Adrenal gland (tissue), 12 donors: Measurements from ENCODE around the gene TMEM121B. TPM values are rescaled to one million over a fixed set of nuclear protein-coding genes. Genes with fewer than 3 reads are reported as not detected.

Source experiments
- DNase-seq, 7 donors: peaks; one replicate each; pipeline ENCODE4 v3.0.0-alpha.2; 2019 to 2020
- H3K27ac ChIP-seq, 5 donors: fragments of 200-600 bp; sonication (generic) in 4 of 5; 1 replicate in 3 of 5; 2 replicates in 2 of 5; pipeline versions ENCODE4 v1.5.1 to v1.8.0; 2016 to 2020; ENCODE audit warnings: mild to moderate bottlenecking in 1 of 5
- H3K27me3 ChIP-seq: fragments of 200-600 bp; 2 replicates; pipeline ENCODE4 v1.8.0; 2021
- H3K36me3 ChIP-seq, 2 donors: fragments of 200-600 bp; replicated peaks in 1 of 2; 1 replicate in 1 of 2; 2 replicates in 1 of 2; pipeline versions ENCODE4 v1.5.1 to v1.8.0; 2018 to 2022
- H3K4me1 ChIP-seq, 2 donors: fragments of 200-600 bp; replicated peaks in 1 of 2; 1 replicate in 1 of 2; 2 replicates in 1 of 2; pipeline versions ENCODE4 v1.5.1 to v1.8.0; 2018 to 2021
- H3K4me3 ChIP-seq, 4 donors: fragments of 200-600 bp; sonication (generic) in 3 of 4; one replicate each; pipeline ENCODE4 v1.5.1; 2016 to 2018
- H3K9me3 ChIP-seq, 3 donors: fragments of 200-600 bp; sonication (generic) in 1 of 3; replicated peaks in 1 of 3; 1 replicate in 2 of 3; 2 replicates in 1 of 3; pipeline versions ENCODE4 v1.5.1 to v1.8.0; 2016 to 2021
- CTCF ChIP-seq, 6 experiments: fragments of 450-650 bp in 4 of 6; fragments of 200-600 bp in 2 of 6; sonication (generic) in 1 of 6; IDR thresholded peaks; 1 replicate in 5 of 6; 2 replicates in 1 of 6; pipeline versions ENCODE4 v1.5.1 to v1.8.0; 2016 to 2021; ENCODE audit warnings: antibody characterized with exemption in 6 of 6, mild to moderate bottlenecking in 2 of 6, moderate library complexity in 1 of 6
- POLR2A ChIP-seq, 2 donors: fragments of 450-650 bp; IDR thresholded peaks; one replicate each; pipeline ENCODE4 v1.6.1; 2017; ENCODE audit warnings: antibody characterized with exemption in 2 of 2, mild to moderate bottlenecking in 2 of 2, moderate library complexity in 1 of 2
- WGBS, 4 donors: extraction: QIAGEN DNeasy Blood & Tissue Kit in 2 of 4; methylation state at CpG; one replicate each; pipeline versions ENCODE4 v1.1.5 to v1.1.7; 2013 to 2017; 5-methylcytosine and 5-hydroxymethylcytosine counted together
- intact Hi-C, 2 donors: fragments of 100-400 bp; cut with DNase I; formaldehyde crosslinking; loops; one replicate each; pipeline versions ENCODE4 v1.14.1 to v1.15.0; 2022 to 2023
- polyA plus RNA-seq, 3 donors: library from polyadenylated mRNA; stranded (reverse); fragments of 200-250 nt in 2 of 3; fragments of 350-450 nt in 1 of 3; fragmentation: Illumina TruSeq in 1 of 3; extraction: RNeasy Lipid Tissue Mini Kit (QIAGEN cat#74804) in 1 of 3; gene quantifications; one replicate each; pipeline ENCODE4 v1.2.3, GENCODE V29; 2013 to 2014
- total RNA-seq, 9 donors: library from RNA; depleted of rRNA in 4 of 9; stranded (reverse); fragments of >200 nt in 4 of 9; fragments of 120-200 nt in 1 of 9; fragmentation: NEBNext Ultra II Directional in 1 of 9; extraction: Animal tissue kit (Norgen Biotek cat#: 25700) in 1 of 9; gene quantifications; one replicate each; pipeline versions ENCODE4 v1.1.0 to v1.2.4, GENCODE V29; 2013 to 2023
- donor health status: healthy with polysubstance abuse.
- donor health status: Bipolar disorder and iron deficiency.
- donor health status: DM: yes; HTN: yes; CAD: no.
- donor health status: DM: no; HTN: no; CAD: no.
- donor health status: DM: no; HTN: no; CAD: no.
- donor health status: DM: yes; HTN: yes; CAD: no.

The TMEM121B gene
- total and polyA plus RNA-seq, 12 donors, result 0.22 to 2.3 (median 1.1) TPM

GRCh38 chr22:17120711-17121232 lies 388 bp downstream of the TMEM121B start:
- intact Hi-C loops, result loop anchor here in 1 of 2 donors (5.0 kb wide), 1 partner anchor 42 kb away; no protein-coding TSS in a partner anchor
- H3K27ac ChIP-seq, result peak overlapping the region in 1 of 5 donors; percentile 47

GRCh38 chr22:17120281-17120680 lies 879 bp downstream of the TMEM121B start:
- 2 to 8% (median 2%) methylated on average over 5 to 45 of the region's 45 CpGs; no CpG with 5 or more reads in 1 of the 4 donors for WGBS, 4 donors
- no peaks in the 10 kb centered on the region for H3K36me3 ChIP-seq
- intact Hi-C loops, result loop anchor here in 1 of 2 donors (5.0 kb wide), 1 partner anchor 42 kb away; no protein-coding TSS in a partner anchor
- H3K4me3 ChIP-seq, result peak overlapping the region in 1 of 4 donors; percentile 64
- TF ChIP-seq CTCF (IDR thresholded peaks at IDR 0.05), result no peak
- TF ChIP-seq POLR2A (IDR thresholded peaks at IDR 0.05), result no peak
- DNase-seq, result peak in 6 of 7 donors; percentile 54 to 70 (median 60)
- H3K27ac ChIP-seq, result no peak overlapping the region
- peaks cover 7 to 10% of the 10 kb centered on the region in 2 donors for H3K4me1 ChIP-seq
- peaks cover 6% of the 10 kb centered on the region for H3K27me3 ChIP-seq
- no peaks in the 10 kb centered on the region for H3K9me3 ChIP-seq

More at GRCh38 chr22:17120711-17121232, 388 bp downstream of the TMEM121B start:
- H3K27me3 ChIP-seq, result peaks cover 6% of the 10 kb centered on the region
- peak overlapping the region in 2 of 4 donors; percentile 19 to 64 for H3K4me3 ChIP-seq
- TF ChIP-seq POLR2A (IDR thresholded peaks at IDR 0.05), result no peak
- TF ChIP-seq CTCF (IDR thresholded peaks at IDR 0.05), result no peak
- no peak for DNase-seq
- H3K9me3 ChIP-seq, result no peaks in the 10 kb centered on the region
- H3K4me1 ChIP-seq, result peaks cover 7 to 10% of the 10 kb centered on the region in 2 donors
- WGBS, 4 donors, result 0 to 1% (median 1%) methylated on average over 19 to 68 of the region's 70 CpGs
- no peaks in the 10 kb centered on the region for H3K36me3 ChIP-seq

- no peaks in the 10 kb centered on the region for H3K36me3 ChIP-seq
- 20 to 30% (median 24%) methylated on average over 3 to 63 of the region's 63 CpGs for WGBS, 4 donors
Observed at GRCh38 chr22:17119481-17120202, 1.5 kb downstream of the TMEM121B start.

More at GRCh38 chr22:17119481-17120202, 1.5 kb downstream of the TMEM121B start:
- intact Hi-C loops, result loop anchor here in 1 of 2 donors (5.0 kb wide), 1 partner anchor 43 kb away; no protein-coding TSS in a partner anchor
- Histone ChIP-seq H3K4me1 (peaks cover 7 to 10% of the 10 kb centered on the region in 2 donors), H3K27me3 (peaks cover 6% of the 10 kb centered on the region), H3K4me3 (peak overlapping the region in 1 of 4 donors; percentile 19), H3K27ac (no peak overlapping the region), H3K9me3 (no peaks in the 10 kb centered on the region)
- peak in 3 of 7 donors; percentile 44 to 54 (median 45) for DNase-seq
- no peak for TF ChIP-seq POLR2A (IDR thresholded peaks at IDR 0.05)
- TF ChIP-seq CTCF (IDR thresholded peaks at IDR 0.05), result peak in 5 of 6 experiments; percentile 15 to 52 (median 33)
